ENCODE measurements around the gene RASAL2. TPM values are rescaled to one million over a fixed set of nuclear protein-coding genes. Genes with fewer than 3 reads are reported as not detected.

Gene RASAL2
- total RNA-seq, result under 1 TPM in 2 of 3 donors, not detected in 1; 0.16 to 0.23 TPM
- 0.25 TPM for total RNA-seq (2013)

DNA sequence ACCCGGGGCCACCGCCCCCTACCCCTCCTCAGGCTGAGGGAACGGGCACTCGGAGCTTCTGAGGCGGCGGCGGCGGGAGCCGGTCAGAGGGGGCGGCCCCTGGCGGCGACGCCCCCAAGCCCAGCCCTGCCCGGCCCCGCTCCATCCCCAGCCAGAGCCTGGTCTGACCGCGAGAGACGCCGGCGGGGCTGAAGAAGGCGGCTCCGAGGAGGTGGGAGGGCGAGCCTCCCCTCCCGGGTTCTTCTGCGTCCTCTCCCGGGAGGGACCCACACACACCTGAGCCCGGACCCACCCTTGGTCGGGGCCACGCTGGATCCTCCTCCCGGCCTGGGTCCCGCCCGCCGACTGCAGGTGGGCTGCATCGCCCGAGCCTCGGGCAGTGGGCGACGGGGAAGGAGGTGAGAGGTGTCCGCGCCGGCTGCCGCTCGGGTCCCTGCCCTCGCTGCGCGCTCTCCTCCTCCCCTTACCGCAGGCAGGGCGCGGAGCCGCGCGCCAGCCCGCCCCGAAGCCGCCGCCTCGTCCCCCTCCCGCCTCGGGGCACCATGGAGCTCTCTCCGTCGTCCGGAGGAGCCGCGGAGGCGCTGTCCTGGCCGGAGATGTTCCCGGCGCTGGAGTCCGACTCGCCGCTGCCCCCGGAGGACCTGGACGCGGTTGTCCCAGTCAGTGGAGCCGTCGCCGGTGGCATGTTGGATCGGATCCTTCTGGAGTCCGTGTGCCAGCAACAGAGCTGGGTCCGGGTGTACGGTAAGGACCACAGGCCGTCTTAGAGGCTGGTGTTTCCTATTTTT, at the start of gene RASAL2:
TSS of gene RASAL2 (plus strand) at position 154 of the 788 bp plus-strand sequence. CDS start at position 543, 389 bp downstream.
- H3K27me3 Mint-ChIP-seq (ENCODE audit: low read depth in 2 of 2), result peaks cover 29 to 60% of the 10 kb centered on the region in 2 donors
- peaks cover 7% of the 10 kb centered on the region for H3K36me3 Mint-ChIP-seq
- Histone ChIP-seq H3K4me3 (ENCODE audit: low read length) (no peak within 1 kb of the TSS), H3K36me3 (ENCODE audit: control insufficient read depth, insufficient read depth, low read length) (no peaks in the 10 kb centered on the region), H3K4me1 (ENCODE audit: control insufficient read depth, insufficient read depth, low read length) (peaks cover 11% of the 10 kb centered on the region), H3K9me3 (ENCODE audit: control insufficient read depth, insufficient read depth, low read length) (no peaks in the 10 kb centered on the region), H3K27me3 (ENCODE audit: control insufficient read depth, insufficient read depth, low read length) (peaks cover 25% of the 10 kb centered on the region), H3K27ac (ENCODE audit: low read length) (no peak within 1 kb of the TSS)
- ATAC-seq (peak in 2 of 3 donors; percentile 17 to 43), DNase-seq (no peak)
- peak within 1 kb of the TSS; percentile 72 for H3K4me3 Mint-ChIP-seq
- H3K4me1 Mint-ChIP-seq, result peaks cover 5 to 7% of the 10 kb centered on the region in 2 donors
- WGBS (ENCODE audit: insufficient coverage), result 1% methylated on average over 82 of the region's 82 CpGs
- peaks cover 0 to 2% of the 10 kb centered on the region in 2 donors for H3K9me3 Mint-ChIP-seq
- intact Hi-C loops (cut with micrococcal nuclease), result no loop called here
- TF ChIP-seq, protein P1, sequence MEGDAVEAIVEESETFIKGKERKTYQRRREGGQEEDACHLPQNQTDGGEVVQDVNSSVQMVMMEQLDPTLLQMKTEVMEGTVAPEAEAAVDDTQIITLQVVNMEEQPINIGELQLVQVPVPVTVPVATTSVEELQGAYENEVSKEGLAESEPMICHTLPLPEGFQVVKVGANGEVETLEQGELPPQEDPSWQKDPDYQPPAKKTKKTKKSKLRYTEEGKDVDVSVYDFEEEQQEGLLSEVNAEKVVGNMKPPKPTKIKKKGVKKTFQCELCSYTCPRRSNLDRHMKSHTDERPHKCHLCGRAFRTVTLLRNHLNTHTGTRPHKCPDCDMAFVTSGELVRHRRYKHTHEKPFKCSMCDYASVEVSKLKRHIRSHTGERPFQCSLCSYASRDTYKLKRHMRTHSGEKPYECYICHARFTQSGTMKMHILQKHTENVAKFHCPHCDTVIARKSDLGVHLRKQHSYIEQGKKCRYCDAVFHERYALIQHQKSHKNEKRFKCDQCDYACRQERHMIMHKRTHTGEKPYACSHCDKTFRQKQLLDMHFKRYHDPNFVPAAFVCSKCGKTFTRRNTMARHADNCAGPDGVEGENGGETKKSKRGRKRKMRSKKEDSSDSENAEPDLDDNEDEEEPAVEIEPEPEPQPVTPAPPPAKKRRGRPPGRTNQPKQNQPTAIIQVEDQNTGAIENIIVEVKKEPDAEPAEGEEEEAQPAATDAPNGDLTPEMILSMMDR (IDR thresholded peaks at IDR 0.05), result no peak
- H3K27ac Mint-ChIP-seq, result no peak within 1 kb of the TSS

DNA sequence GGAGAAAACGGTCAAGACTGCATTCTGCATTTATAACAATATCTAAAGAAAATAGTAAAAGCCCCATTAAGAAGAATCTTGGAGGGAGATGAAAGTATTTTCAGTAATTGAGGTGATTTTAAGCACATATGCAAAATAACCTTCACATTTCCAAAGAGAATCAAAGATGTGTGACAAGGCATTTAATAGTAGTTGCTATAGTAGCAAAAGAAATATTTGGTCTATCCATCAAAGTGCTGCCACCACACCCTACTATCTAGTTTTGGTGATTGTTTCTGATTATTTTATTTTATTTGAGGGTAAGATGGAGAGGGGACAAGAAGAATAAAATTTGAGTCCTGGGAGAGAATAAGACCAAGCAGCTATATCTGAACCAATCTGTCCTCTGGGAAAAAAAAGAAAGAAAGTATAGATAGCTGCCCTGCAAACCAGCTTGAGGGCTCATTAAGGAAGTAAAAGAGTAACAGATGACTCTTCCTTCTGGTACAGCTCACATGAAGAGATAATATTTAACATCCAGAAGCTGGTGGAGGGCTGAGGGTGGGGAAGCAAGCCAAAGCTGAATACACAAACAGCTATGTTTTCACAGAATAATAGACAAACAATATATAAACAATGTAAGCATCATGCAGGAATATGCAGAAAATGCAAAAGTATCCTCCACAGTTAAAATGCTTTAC, 47.2 kb upstream of the RASAL2 start:
- ATAC-seq (no peak), DNase-seq (no peak)
- H3K27ac Mint-ChIP-seq, result no peak overlapping the region
- H3K27me3 ChIP-seq (ENCODE audit: control insufficient read depth, insufficient read depth, low read length), result no peaks in the 10 kb centered on the region
- no peak overlapping the region for H3K27ac ChIP-seq (ENCODE audit: low read length)
- H3K9me3 Mint-ChIP-seq, result peaks cover 1 to 4% of the 10 kb centered on the region in 2 donors
- H3K4me3 Mint-ChIP-seq, result no peak overlapping the region
- TF ChIP-seq, protein P1 (IDR thresholded peaks at IDR 0.05), result no peak
- H3K4me1 Mint-ChIP-seq, result no peaks in the 10 kb centered on the region
- intact Hi-C loops (cut with micrococcal nuclease), result no loop called here
- no peaks in the 10 kb centered on the region for H3K36me3 ChIP-seq (ENCODE audit: control insufficient read depth, insufficient read depth, low read length)
- H3K9me3 ChIP-seq (ENCODE audit: control insufficient read depth, insufficient read depth, low read length), result peaks cover 11% of the 10 kb centered on the region
- H3K4me3 ChIP-seq (ENCODE audit: low read length), result no peak overlapping the region
- no peaks in the 10 kb centered on the region for H3K4me1 ChIP-seq (ENCODE audit: control insufficient read depth, insufficient read depth, low read length)
- no CpG with 5 or more reads among the region's 1 CpG for WGBS (ENCODE audit: insufficient coverage)
- H3K36me3 Mint-ChIP-seq, result no peaks in the 10 kb centered on the region
- no peaks in the 10 kb centered on the region for H3K27me3 Mint-ChIP-seq (ENCODE audit: low read depth in 2 of 2)

DNA sequence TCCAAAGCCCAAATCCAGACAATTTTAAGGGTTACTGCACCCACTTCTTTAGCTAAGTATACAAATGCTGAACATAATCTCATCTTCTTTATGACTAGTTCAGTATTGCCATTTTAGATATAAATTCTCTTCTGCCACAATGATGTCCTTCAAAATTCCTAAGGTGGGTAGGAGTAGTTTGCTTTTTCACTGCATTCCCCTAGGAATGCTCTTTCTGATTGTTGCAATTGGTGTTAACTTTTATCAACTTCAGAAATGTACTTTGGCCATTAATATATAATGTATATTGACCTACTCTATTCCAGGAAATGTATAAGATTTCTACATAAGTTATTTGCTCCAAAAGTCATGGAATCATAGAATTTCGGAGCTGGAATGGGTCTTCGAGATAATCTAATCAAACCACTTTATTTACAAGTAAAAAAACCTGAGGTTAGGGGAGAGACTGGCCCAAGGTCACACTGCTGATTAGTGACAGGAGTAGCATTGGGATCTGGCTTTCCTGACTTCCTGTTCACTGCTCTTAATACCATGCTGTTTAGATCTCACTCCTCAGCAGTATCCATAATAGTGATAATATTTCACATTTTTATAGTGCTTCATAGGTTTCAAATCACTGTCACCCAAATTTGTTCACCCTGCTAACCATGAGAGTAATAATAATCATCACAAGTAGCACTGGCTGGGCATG, 46.4 kb upstream of the RASAL2 start:
- WGBS (ENCODE audit: insufficient coverage), result no CpG with 5 or more reads among the region's 2 CpGs
- H3K9me3 ChIP-seq (ENCODE audit: control insufficient read depth, insufficient read depth, low read length), result peaks cover 11% of the 10 kb centered on the region
- Mint-ChIP-seq H3K27ac (no peak overlapping the region), H3K27me3 (ENCODE audit: low read depth in 2 of 2) (no peaks in the 10 kb centered on the region), H3K4me1 (no peaks in the 10 kb centered on the region), H3K4me3 (no peak overlapping the region), H3K9me3 (peaks cover 6% of the 10 kb centered on the region in 2 donors), H3K36me3 (no peaks in the 10 kb centered on the region)
- ATAC-seq, result no peak
- no peak for DNase-seq
- intact Hi-C loops (cut with micrococcal nuclease), result no loop called here
- no peaks in the 10 kb centered on the region for H3K4me1 ChIP-seq (ENCODE audit: control insufficient read depth, insufficient read depth, low read length)
- no peaks in the 10 kb centered on the region for H3K27me3 ChIP-seq (ENCODE audit: control insufficient read depth, insufficient read depth, low read length)
- TF ChIP-seq, protein P1 (IDR thresholded peaks at IDR 0.05), result no peak
- H3K36me3 ChIP-seq (ENCODE audit: control insufficient read depth, insufficient read depth, low read length), result no peaks in the 10 kb centered on the region
- no peak overlapping the region for H3K27ac ChIP-seq (ENCODE audit: low read length)
- no peak overlapping the region for H3K4me3 ChIP-seq (ENCODE audit: low read length)

Data from natural killer cell (primary cell).